H54 (cell line): ENCODE data around the gene STEAP1.

ENCODE experiments used
- DNase-seq: peaks from one replicate; pipeline ENCODE4 v3.0.0; 2011; ENCODE audit warnings: low spot score, mixed read lengths; ENCODE audit not compliant: insufficient read length
- FAIRE-seq: peaks from 3 replicates; lab custom pipeline; 2011; peaks lifted over from hg19 to GRCh38; lab: Jason Lieb, UNC
- POLR2A ChIP-seq: IDR thresholded peaks from 2 replicates; pipeline ENCODE4 v1.6.1; 2011; ENCODE audit warnings: low read depth, mild to moderate bottlenecking, low read length

STEAP1 gene

GRCh38 chr7:90187507-90188050, 33.3 kb downstream of the STEAP1 start:
- no peak for TF ChIP-seq POLR2A
- DNase-seq (no peak), FAIRE-seq (no peak)

DNA sequence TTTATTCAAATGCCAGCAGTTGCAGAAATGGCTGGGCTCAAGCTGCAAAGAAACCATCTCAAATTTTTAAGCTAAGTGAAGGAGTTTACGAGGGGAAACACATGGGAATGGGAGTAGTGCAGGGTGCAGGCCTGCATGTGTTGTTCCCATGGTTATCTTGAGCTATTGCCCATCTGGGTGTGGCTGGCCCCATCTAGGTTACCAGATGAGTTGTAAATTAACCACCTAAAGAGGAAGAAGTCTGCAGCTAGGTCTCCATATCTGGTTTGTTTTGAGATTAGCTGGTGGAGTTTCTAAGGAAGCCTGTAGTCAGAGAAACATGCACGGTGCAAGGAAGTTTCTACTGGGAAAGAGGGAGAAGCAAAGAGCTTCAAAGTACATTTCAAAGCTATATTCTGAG, 34.0 kb downstream of the STEAP1 start:
- DNase-seq (no peak), FAIRE-seq (no peak)
- TF ChIP-seq POLR2A = no peak

DNA sequence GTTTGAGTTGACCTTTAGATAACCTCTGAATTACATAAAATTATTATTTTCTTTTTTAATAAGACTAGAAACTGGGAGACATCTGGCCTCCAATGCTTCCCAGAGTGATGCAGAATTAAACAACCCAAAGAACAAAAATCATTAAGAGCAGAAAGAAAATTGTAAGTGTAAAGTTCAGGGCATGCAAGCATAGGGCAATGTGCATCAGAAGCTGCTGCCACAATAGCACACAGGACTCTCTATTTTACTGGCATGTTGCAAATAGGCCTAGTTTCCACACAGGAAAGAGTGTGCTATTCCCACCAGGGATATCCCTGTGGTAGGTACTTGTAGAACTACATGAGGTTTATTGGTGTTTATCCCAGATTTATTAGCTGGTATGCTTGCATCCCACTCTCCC, 36.7 kb downstream of the STEAP1 start:
- DNase-seq = no peak
- TF ChIP-seq POLR2A = no peak
- FAIRE-seq = no peak

DNA sequence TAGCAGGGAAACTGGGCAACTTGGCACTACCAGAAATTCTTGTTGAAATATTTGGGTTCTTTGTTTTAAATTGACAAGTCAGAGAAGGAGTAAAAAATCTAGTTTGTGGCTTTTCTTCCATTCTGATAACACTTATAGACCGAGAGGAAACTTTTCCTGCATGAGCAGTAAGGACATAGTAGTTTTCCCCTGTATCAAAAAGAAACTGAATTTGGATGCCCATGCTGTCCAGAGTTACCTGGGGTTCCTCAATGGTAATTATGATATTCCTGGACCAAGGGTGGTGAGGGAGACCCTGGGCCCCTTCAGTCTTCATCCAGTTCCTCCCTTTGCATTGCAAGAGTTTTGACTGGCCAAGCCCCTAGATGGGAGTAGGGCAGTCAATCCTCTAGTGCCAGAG, 37.4 kb downstream of the STEAP1 start:
- FAIRE-seq (no peak), DNase-seq (no peak)
- TF ChIP-seq POLR2A = no peak

- FAIRE-seq (no peak), DNase-seq (no peak)
- TF ChIP-seq POLR2A = no peak
Observed at GRCh38 chr7:90192876-90193750, 38.8 kb downstream of the STEAP1 start.

- DNase-seq (no peak), FAIRE-seq (no peak)
- TF ChIP-seq POLR2A = no peak
Observed at GRCh38 chr7:90194911-90195809, 40.9 kb downstream of the STEAP1 start.

DNA sequence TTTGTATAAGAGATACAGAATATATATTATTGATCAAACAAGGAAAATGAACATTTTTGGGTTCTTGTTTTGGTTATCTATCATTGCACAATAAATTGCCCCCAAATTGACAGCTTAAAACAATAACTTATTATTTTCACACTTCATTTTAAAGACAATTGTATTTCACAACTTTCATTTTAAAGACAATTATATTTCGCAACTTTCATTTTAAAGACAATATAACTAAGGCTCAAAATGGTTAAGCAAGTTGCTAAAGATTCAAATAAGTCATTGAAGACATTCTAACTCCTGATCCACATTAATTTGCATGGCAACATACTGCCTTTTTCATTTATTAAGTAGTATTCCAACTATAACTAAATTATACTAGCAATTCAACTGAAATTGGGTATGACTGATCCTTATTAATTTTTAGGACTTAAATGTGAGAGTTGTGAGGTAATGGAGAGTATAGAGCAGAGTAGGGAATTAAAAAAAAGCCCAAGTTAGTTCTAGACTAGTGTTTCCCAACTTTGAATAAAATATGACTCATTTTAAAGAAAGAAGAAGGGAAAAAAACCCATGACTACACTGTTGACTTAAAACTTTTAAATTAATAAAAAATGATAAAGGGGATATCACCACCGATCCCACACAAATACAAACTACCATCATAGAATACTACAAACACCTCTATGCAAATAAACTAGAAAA, 47.4 kb downstream of the STEAP1 start:
- TF ChIP-seq POLR2A = no peak
- FAIRE-seq (no peak), DNase-seq (no peak)

GRCh38 chr7:90207956-90208355, 53.7 kb downstream of the STEAP1 start:
- FAIRE-seq (no peak), DNase-seq (no peak)
- no peak for TF ChIP-seq POLR2A

- TF ChIP-seq POLR2A = no peak
- DNase-seq = no peak
- FAIRE-seq = no peak
Observed at GRCh38 chr7:90209776-90210175, 55.5 kb downstream of the STEAP1 start.

- FAIRE-seq (no peak), DNase-seq (no peak)
- TF ChIP-seq POLR2A = no peak
Observed at GRCh38 chr7:90210475-90210874, 56.2 kb downstream of the STEAP1 start.

GRCh38 chr7:90210981-90211380, 56.7 kb downstream of the STEAP1 start:
- no peak for DNase-seq
- FAIRE-seq = no peak

GRCh38 chr7:90211391-90212148, 57.3 kb downstream of the STEAP1 start, which contains the start of gene STEAP2:
Gene STEAP2, plus strand, starts transcription at chr7:90211740. Its CDS starts 13,343 bp downstream, at chr7:90225083.
- DNase-seq = peak; percentile 79
- peak; percentile 48 for TF ChIP-seq POLR2A
- no peak for FAIRE-seq

More at GRCh38 chr7:90210981-90211380, 56.7 kb downstream of the STEAP1 start:
- no peak for TF ChIP-seq POLR2A

DNA sequence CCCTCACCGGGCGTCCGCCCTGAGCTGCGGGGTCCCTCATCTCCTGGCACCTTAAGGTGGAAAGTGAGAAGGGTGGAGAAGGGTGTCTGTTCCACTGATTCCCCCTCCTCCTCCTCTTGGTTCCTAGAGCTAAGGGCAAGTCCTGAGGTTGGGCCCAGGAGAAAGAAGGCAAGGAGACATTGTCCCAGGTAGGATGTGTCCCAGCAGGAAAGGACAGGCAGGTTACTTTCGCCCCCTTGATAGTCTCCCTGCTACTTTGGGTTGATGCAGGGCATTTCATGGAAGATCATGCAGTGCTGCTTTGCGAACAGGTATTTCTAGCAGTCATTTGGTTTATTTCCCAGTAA, 57.9 kb downstream of the STEAP1 start:
- no peak for TF ChIP-seq POLR2A
- DNase-seq = no peak
- FAIRE-seq = no peak
